ENCODE results near the gene SLC25A34.

DNA sequence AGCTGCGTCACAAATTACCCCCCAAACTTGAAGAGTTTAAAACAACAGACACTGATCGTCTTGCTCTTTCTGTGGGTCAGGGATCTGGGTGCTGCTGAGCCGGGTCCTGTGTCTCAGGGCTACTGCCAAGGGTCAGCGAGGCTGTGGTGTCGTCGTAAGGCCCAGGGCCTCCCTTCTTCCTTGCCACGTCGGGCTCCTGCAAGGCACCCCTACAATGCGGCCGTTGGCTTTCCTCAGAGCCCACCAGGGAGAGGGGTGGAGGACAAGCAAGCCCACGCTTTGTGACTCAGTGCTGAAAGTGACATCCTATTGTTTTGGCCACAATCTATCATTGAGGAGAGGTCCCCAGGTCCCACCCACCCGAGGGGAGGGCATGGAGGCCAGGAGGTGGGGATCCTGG lies 14.9 kb downstream of the SLC25A34 start:
- TF ChIP-seq, protein P1, sequence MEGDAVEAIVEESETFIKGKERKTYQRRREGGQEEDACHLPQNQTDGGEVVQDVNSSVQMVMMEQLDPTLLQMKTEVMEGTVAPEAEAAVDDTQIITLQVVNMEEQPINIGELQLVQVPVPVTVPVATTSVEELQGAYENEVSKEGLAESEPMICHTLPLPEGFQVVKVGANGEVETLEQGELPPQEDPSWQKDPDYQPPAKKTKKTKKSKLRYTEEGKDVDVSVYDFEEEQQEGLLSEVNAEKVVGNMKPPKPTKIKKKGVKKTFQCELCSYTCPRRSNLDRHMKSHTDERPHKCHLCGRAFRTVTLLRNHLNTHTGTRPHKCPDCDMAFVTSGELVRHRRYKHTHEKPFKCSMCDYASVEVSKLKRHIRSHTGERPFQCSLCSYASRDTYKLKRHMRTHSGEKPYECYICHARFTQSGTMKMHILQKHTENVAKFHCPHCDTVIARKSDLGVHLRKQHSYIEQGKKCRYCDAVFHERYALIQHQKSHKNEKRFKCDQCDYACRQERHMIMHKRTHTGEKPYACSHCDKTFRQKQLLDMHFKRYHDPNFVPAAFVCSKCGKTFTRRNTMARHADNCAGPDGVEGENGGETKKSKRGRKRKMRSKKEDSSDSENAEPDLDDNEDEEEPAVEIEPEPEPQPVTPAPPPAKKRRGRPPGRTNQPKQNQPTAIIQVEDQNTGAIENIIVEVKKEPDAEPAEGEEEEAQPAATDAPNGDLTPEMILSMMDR (IDR thresholded peaks at IDR 0.05), result no peak
- no peak for TF ChIP-seq POLR2A (IDR thresholded peaks at IDR 0.05)

Data from lower leg skin (tissue), 3 donors.